NCI-H2196 treated with DMSO at 0.1 percent for 48 hours (cell line): ENCODE results near the gene TCERG1L.

Experiments
- DNase-seq: peaks from one replicate; lab custom pipeline; 2025; ENCODE audit not compliant: unreplicated experiment; lab: John Stamatoyannopoulos, UW

TCERG1L gene

DNA sequence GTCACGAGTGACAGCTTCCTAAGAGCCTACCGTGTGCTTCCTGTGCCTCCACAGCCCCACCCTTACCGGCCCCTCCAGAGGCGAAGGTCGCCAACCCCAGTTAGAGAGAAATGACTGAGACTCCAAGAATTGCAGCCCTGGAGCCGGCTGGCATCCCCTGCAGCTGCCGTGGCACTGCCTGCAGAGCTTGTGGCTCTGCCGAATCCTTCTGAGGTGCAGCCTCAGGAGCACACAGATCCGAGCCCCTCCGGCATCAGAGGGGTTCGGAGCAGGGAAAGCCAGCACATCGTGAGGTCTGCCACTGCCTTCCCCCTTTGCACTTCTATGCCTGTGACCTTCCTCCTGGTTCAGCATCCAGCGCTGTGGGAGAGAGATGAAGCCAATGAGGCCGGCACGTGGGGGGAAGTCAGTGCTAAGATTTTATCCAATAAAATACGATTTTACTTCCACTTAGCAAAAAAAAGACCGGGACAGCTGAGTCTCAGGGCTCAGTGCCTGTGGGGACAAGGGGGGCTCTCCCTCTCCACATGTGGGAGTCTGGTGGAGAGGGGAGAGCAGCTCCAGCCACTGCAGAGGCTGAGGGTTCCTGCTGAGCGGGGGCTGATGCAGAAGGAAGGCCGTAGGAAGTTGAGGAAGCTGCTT is 80.1 kb downstream of the TCERG1L start:
- DNase-seq, result no peak

DNA sequence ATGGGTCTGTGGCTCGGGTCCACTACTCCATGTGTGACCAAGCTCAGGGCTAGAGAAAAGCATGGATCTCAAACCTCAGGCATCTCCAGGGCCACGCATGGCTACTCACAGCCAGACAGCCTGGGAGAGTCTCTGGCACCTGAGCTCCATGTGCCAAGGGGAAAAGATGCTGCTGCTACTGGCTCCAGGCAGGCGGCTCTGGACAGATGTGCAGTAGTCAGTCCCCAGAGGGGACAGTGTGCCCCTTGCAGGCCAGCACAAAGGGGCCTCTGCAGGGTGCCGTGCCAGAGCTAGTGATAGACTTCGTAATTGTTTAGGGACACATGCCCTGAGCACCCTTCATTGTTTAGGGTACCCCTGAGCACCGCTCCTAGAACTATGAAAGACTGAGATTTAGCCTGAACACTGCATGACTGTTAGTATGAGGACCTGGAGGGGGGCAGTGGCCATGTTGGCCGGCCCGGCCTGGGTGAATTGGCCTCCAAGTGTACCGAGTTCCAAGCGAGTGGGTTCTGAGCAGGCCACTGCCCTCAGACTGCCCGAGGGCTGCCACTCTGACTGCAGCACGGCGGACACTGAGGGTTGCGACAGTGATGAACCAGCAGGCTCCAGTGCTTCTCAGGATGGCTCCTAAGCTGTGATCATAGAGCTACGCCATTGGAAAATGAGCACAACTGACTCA is 80.7 kb downstream of the TCERG1L start:
- DNase-seq, result no peak

DNA sequence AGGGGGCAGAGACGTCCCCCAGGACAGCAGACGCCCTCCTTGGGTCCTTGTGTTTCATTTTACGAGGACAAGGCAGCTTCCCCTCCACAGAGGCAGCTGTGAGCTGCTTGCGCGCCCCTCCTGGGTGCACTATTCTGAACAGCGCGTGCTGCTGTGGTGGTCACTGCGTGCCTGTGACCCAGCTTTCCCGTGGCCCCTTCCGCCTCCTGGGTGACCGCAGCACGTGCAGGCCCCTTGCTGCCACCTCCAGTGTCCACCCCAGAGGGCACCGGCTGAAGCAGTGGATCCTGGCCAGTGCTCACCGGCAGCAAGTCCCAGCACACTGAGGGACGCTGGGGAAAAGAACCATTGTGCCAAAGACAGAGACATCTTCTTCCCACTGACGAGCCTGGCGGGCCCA is 81.4 kb downstream of the TCERG1L start:
- DNase-seq, result no peak

DNA sequence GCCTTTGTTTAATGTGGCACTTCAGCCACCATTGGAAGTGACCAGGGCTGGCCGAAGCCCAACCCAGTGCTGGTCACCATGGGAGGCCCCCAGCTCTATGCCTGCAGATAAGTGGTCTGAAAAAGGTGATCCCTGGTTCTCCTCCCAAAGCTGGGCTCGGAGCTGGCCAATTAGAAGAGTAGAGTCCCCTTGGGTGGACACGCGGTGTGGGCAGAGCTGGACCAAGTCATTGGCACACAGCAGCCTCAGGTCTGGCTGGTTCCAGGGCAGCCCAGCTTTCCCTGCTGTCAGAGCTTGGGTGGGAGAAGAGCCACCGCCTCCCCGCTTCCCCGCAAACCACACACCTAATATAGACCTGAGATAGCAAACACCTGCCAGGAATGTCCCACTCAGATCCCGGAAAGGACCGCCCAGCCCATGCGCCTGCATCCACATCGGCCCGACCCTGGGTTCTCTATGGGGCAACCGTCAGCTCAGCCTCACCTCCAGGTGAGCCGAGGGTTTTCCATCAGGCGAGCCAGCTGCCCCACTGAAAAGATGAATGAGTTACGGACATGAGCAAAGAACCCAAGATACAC is 84.3 kb downstream of the TCERG1L start:
- DNase-seq, result no peak

DNA sequence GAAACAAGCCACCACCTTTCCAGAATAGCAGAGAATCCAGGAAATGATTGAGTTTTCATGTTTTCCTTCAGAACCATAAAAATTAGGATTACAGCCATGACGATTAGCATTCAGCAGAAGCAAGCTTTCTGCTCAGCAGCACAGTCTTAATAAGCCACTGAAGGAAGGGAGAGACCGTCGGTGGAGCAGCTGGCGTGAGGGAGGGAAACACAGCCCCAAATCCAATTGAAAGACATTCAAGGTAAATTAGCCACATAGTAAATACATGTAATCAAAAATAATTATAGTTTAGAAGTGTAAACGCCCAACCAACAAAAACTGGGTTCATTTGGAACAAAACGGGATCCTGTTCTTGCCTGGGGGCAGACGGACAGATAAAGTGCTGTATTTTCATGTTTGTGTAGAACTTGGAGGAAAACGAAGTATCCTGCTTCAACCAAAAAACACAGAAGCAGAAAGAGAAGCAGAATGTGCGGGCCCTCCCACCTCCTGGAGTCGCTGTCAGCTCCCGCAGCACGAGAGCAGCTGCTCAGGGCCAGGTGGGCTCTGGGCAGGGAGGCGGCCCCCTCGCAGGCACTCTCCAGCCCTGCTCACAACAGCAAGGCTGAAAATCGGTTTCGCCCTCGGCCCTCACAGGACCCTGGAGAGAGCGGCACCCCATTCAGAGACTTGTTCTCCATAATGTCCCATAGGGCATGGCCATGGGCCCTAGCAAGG is 84.9 kb downstream of the TCERG1L start:
- DNase-seq, result no peak

DNA sequence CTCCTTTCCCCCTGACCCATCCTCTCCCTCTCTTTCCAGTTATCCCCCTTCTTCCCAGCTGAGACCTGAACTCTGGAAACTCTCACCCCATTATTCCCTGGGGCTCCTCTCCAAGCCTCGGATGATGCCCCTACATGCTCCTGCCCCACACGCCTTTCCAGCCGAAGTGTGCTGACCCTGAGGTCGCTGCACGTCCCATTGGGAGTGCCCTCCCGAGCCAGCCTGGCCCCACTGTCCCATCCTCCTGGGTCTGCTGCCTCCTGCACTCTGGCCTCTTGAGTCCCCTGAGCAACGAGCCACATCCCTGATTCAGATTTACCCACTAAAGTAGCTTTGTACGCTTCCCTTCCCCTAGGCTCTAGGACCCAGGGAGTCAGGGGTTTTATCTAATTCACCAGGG is 87.4 kb downstream of the TCERG1L start:
- DNase-seq, result no peak

DNA sequence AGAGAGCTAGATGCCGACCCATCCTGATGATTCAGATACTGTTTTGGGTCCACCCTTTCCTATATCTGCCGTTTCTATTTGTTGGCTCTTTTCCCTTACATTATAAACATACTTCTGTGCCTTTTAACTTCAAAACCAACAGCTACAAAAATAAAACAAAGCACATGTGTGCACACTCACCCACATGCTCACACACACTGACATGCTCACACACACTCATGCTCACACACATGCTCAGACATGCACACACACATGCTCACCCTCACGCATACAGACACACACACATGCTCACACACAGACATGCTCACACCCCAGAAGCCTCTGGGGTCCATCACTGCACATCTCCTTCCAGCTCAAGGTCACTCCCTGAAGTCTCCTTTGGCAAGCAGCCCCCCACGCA is 88.1 kb downstream of the TCERG1L start:
- no peak for DNase-seq

DNA sequence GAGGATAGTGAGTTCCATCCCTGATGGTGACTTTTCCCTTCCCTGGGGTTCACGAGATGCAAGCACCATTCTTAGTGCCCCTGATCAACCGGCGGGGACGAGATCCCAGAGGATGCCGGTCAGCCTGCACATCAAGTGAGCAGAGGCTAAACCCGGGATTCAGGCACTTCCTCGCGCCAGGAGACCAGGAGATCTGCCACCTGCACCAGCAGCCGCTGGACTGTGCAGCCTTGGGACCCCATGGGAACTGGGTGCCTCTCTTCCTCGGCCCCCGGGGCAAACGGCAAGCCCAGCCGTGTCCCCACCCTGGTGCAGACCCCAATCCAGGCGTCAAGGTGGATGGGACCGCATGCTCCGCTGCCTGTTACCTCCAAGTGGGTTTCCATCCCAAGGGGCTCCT is 88.5 kb downstream of the TCERG1L start:
- no peak for DNase-seq

DNA sequence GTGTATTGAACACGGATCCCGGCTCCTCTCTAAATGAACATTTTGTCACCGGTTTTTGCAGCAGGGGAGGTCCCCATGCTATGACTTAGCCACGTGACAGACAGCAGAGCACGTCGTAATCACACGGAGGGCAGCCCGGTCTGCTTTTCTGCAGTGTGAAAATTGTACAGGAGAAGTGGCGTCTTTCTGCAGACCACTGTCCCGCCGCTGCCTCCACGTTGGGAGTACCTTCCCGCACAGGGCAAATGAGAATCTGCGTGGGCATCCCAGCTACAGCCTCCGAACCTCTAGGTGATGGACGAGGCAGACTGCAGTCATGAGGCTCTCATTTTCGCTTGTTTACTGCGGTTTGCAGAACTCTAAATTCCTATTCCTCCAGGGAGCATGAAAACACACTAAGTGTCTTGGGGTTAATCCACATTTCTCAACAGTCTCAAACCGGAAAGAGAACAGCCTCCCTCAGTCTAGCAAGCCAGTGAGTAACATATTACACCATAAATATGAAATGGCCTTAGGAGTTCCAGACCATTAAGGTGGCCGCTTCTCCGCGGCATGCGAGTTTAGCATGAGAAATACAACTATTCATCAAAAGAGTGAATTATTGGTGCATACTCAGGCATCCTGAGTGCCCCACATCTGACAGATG is 89.8 kb downstream of the TCERG1L start:
- DNase-seq, result no peak

DNA sequence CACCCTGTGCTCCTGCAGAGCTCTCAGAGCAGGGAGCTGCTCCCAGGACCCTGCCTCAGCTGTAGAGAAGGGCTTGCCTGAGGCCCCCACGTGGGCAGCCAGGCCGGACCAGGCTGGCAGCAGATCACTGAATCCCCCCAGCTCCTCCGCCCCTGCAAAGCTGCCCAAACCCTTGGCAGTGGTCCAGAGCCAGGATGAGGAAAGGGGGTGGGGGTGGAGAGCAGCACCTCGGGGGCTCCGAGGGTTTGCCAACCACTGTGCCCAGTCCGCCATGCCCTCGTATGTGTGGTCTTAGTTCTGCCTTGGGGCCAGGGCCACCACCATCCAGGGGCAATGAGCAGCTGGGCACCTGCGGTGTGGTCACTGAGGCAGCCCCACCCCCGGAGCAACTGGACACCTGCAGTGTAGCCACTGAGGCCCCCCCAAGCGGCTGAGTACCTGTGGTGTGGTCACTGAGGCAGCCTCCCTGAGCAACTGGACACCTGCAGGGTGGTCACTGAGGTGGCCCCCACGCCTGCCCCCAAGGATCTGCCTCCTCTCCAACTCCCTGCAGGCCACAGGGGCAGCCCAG is 90.8 kb downstream of the TCERG1L start:
- DNase-seq, result no peak

DNA sequence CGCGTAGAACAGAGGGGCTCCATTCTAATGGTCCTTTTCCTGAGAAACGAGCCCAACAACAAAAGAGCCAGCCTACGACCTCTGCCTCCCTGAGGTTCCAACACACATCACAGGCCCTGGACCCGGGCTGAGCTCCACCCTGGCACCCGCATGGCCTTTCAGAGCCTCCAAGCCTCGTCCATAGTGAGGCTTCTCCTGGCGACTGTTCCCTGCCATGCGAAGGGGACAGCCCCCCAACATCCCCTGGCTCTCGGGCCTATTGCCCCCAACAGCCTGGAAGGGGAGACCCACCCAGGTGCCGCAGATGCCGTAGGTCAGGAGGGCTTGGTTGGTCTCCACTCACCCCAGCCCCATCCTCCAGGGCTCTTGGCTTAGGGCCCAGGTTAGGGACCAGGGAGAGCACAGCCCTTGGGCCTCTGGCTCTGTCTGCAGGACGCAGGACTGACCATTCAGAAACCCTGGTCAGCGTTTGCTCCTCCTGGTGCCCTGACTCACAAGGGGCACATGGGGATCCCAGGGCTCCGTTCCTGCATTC is 91.5 kb downstream of the TCERG1L start:
- DNase-seq, result no peak

DNA sequence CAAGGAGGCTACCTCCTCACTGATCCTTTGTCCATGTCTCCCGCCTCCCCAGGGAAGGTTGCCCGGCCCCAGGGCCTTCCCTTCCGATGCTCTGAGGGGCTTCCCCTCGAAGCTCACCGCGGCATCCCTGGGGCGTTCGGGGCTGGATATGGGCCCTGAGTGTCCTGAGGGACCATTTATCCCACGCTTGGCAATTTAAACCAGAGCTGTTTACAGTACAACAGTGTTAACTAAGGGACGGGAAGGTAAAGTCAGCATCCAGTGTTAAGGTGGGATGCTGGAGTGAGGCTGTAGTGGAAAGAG is 92.0 kb downstream of the TCERG1L start:
- no peak for DNase-seq

DNA sequence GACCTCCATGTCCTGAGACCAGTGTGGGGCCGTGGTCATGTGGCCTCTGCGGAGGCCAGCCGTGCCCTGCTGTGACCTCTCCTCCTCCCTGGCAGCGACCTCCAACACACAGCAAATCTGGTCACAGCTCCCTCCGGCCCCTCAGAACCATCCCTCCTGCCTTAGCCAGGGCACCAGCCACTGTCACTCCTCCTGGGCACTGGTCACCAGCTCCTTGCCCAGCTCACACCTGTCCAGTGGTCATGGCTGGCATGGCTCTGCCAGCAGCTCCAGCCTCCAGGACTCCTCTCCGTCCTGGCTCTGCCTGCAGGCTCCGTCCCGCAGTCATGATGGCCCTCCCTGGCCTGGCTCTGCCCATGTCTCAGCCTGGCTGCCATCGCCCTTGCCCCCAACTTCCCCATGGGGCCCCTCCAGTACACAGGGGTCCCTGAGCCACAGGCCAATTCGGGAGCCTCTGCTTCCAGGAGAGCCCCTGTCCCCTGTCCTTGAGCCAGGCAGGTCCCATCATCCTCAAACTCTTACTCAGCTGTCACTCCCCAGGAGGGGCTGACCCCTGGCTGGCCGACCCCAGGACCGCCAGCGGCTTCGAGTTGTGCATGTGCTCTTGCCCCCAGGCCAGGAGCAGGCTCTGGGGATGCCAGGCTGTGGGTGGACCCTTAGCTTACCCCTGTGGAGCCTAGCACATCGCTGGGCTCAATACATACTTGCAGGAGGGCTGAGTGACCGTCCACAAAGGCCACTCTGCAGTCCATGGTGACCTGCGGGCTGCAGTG is 92.5 kb downstream of the TCERG1L start:
- no peak for DNase-seq

DNA sequence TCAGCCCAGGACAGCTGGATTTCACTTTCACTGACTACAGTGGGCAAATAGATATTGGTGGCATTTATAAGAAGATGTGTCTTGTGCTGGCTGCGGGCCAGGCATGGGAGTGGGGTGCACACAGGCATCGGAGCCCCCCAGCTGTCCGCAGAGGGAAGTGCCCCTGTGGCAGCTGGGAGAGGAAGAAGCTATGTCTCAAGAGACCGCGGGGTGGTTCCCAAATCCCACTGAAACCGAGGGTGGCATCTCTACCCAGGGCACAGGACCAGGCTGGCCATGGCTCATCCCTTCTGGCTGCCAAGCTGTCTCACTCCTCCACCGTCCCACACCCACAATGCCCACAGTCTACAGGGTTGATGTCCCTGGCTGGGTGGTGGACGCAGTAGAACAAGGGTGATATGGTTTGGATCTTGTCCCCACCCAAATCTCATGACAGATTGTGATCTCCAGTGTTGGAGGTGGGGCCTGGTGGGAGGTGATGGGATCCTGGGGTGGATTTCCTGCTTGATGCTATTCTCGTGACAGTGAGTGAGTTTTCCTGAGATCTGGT is 94.8 kb downstream of the TCERG1L start:
- no peak for DNase-seq

DNA sequence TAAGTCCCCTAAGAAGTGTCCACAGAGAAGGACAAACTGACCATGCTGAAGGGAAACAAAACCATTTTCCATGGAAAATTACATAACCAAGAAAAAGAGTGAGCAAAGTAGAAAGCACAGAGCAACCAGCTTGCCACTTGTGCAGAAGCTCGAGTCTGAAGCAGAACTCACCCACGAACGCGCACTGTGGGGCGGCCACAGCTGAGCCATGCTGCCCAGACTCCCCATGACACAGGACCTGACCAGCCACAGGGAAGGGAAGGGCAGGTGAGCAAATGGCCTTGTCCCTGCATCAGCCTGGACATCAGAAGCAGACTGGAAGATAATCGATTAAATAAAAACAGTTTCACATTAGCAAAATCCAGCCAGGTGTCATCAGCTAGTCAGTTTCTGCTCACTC is 95.7 kb downstream of the TCERG1L start:
- DNase-seq, result no peak

DNA sequence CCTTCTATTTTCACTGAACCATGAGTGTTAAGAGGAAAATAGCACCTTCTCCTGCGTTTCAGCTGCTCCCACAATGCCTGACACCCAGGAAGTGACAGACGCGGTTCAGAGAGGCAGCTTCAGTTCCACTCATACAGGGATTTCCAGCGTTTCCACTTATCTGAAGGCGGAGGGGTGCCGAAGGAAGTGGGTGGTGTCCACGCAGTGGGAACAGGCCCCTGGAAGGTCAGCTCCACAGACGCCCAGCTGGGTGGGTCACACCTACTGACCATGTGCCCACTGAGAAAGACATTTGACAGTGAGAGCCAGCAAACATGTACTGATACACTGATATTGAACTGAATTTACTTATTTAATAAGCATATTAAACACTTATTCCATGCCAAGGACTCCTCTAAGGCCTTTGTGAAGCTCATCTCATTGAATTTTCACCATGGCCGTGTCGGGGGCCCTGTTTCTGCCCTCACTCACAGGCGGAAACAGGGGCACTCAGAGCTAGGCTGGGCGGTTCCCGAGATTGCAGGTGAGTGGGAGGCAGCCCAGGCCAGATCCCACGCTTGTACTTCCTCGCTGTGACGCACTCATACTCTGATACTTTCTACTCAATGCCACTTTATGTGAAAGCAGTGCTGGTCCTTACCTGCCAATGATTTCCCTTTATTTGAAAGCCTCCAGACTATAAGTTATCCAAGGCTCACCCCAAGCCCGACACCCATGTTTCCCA is 96.8 kb downstream of the TCERG1L start:
- no peak for DNase-seq

DNA sequence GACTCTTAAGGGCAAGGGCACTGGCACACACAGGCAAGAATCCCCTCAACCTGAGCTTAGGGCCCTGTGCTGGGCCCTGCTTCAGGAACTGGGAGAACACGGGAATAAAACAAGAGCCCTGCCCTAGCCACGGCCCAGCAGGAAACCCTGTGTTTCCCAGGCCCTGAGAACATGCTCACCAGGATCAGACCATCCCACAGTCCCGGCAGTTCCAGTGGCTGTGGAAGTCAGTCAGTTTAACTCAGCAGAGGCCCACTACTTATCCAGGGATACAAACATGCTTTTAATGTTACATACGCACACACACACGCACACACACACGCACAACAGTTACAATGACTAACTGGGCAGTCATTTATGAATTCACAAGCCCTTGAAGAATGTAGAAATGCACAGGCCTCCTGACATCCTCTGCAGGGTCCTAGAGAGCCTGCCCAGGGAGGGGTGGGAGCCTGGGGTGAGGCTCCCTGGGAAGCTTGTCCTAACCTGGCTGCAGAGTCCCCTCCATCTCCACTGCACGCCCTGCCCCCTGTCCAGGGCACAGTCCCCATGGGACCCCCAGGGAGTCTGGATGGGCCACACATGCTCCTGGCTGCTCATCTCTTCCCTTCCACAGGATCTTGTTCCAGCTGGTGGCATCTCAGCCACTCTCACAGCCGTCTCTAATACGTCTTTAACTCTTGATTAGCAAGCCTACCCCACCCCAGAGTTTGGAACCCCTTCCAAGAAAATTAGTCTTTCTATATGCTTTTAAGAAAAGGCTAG is 97.6 kb downstream of the TCERG1L start:
- DNase-seq, result no peak

DNA sequence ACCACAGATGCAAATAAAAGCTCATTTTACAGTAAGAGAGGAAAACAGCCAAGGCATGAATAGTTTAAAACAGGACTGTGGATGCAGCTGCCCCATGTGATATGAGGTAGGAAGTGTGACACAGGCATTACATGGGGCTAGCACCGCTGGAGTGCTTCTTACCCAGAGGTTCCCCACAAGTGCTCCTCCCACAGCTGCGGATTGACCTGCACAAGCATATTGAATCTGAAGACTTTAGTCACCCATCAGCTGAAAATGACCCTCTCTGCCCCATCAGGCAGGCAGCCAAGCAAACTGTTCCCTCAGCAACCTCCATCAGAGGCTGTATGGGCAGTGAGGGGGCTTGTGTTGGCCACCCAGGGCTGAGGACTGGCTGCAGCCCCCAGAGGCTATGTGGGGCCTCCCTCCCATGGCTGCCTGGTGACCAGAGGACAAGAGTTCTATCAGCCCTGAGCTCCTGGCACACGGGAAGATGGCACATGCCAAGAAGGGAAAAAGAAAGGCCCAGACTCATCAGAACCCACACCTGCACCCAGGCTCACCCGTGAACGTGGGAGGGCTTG is 98.7 kb downstream of the TCERG1L start:
- no peak for DNase-seq
